ENCODE measurements around the gene TCAF1.
"Not testable (repeated sequence)": the region's sequence is repeated elsewhere in the genome, so short reads cannot be mapped to it uniquely, and the experiment has no call there.

TCAF1 gene

DNA sequence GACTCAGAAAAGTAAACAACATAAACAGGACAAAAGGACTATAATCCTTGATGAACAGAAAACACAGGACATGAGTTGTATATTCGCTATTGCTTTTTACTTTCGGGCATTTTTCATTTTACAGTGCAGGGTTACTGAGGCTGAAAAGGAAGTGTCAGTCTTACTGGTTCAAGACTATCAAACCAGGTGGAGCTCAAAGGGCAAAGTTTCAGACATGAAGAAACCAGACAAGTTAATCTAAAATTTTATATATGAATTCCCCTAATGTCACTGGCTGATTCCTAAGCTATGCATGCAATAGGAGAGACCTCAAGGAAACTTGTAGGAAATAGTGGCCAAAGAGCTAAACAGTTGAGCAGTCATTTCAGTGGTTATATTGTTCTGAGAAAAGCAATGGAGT is 11.4 kb downstream of the TCAF1 start:
- Mint-ChIP-seq H3K9me3 (peaks cover 9% of the 10 kb centered on the region), H3K27me3 (peaks cover 8% of the 10 kb centered on the region), H3K4me3 (no peak overlapping the region), H3K4me1 (peaks cover 10% of the 10 kb centered on the region), H3K27ac (no peak overlapping the region), H3K36me3 (peaks cover 26% of the 10 kb centered on the region)
- DNase-seq (ENCODE audit: low spot score in 2 of 2) (no peak), ATAC-seq (ENCODE audit: low read depth) (no peak)

DNA sequence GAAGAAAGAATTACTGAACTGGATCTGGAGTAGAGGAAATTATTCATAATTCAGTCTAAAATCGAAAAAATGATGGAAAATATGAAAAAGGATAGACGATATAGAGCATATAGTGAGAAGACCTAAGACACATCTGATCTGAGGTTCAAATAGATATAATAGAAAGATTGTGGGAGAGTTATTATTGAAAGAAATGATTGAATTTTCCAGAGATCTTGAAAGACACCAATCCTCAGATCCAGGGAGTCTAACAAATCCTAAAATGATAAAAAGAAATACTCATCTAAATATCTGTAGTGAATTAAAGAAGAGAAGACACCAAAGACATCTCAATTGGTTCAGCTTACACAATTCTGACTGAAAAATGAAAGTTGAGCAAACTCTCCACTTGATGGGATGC is 12.9 kb downstream of the TCAF1 start:
- Mint-ChIP-seq H3K27me3 (peaks cover 11% of the 10 kb centered on the region), H3K9me3 (peaks cover 9% of the 10 kb centered on the region), H3K27ac (no peak overlapping the region), H3K4me3 (no peak overlapping the region), H3K36me3 (peaks cover 26% of the 10 kb centered on the region), H3K4me1 (peaks cover 13% of the 10 kb centered on the region)
- DNase-seq (ENCODE audit: low spot score in 2 of 2) = no peak
- ATAC-seq (ENCODE audit: low read depth) = no peak

- peaks cover 24% of the 10 kb centered on the region for H3K36me3 Mint-ChIP-seq
- H3K9me3 Mint-ChIP-seq = peaks cover 9% of the 10 kb centered on the region
- peaks cover 20% of the 10 kb centered on the region for H3K27me3 Mint-ChIP-seq
- H3K27ac Mint-ChIP-seq = no peak overlapping the region
- peaks cover 22% of the 10 kb centered on the region for H3K4me1 Mint-ChIP-seq
- no peak for DNase-seq (ENCODE audit: low spot score in 2 of 2)
- no peak overlapping the region for H3K4me3 Mint-ChIP-seq
- ATAC-seq (ENCODE audit: low read depth) = no peak
Measured at GRCh38 chr7:143886826-143887477, 15.0 kb downstream of the TCAF1 start.

- H3K27me3 Mint-ChIP-seq = peaks cover 18% of the 10 kb centered on the region
- H3K4me3 Mint-ChIP-seq = no peak overlapping the region
- H3K4me1 Mint-ChIP-seq = peaks cover 19% of the 10 kb centered on the region
- ATAC-seq (ENCODE audit: low read depth) (no peak), DNase-seq (ENCODE audit: low spot score in 2 of 2) (no peak)
- H3K27ac Mint-ChIP-seq = no peak overlapping the region
- H3K36me3 Mint-ChIP-seq = peaks cover 21% of the 10 kb centered on the region
- peaks cover 7% of the 10 kb centered on the region for H3K9me3 Mint-ChIP-seq
Measured at GRCh38 chr7:143885951-143886350, 16.0 kb downstream of the TCAF1 start.

DNA sequence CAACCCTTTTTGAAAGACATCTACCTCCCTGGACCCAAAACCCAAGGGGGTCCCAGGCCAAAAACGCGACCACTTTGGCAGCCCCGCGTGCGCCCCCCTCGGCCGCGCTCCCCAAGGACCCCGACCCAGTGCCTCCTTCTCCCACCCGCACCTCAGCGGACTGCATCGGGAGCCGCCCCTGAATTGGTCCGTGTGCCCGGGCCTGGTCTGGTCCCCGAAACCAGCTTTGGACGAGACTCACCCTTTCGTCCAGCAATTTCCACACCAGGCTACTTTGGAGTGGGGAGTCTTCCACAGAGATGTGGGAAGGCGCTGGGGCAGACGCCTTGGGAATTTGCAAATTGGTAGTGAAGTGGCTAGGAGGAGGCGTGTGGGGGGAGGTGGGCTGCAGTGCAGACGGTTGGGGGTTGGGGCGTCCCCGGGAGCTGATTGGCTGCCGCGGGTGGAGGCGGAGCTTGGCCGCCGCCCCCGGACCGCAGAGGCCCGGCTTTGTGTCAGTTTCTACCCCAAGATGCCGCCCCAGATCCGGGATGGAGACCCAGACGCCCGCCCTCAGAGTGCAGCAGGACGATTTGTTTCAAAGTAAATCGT is 16.9 kb downstream of the TCAF1 start:
- H3K27ac Mint-ChIP-seq = no peak overlapping the region
- H3K9me3 Mint-ChIP-seq = peaks cover 7% of the 10 kb centered on the region
- DNase-seq (ENCODE audit: low spot score in 2 of 2) (no peak), ATAC-seq (ENCODE audit: low read depth) (no peak)
- peaks cover 18% of the 10 kb centered on the region for H3K27me3 Mint-ChIP-seq
- H3K4me3 Mint-ChIP-seq = no peak overlapping the region
- H3K4me1 Mint-ChIP-seq = peaks cover 19% of the 10 kb centered on the region
- H3K36me3 Mint-ChIP-seq = peaks cover 17% of the 10 kb centered on the region

DNA sequence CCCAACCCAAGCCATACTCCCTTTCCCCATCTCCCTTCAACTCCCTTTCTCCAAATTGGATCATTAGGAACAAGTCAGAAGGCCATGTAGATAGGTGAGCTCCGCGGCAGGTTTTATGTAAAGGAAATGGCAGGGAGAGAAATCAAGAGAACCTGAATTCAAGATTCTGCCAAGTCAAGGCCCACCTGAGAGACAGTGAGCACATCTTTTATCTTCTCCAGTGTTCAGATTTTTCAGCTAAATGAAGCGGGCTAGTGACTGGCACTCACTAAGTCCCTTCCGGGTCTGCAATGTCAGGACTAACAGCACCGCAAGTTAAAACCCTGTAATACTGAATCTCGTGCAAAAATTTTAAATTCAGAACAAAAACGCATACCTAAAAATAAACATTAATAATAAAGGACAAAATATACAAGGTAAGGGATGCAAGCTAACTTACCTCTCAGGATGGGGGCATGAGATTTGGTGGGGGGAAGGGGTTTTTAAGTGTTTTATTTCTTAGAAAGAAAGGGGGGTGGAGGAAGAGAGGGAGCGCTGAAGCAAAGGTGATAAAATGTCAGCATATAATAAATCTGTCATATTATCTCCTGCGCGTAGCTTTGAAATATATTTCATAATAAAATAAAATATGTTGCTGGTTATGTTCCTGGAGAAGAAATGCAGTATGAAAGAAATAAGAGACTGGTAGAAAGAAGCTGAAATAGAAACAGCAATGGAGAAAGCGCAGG is 17.6 kb downstream of the TCAF1 start:
- Mint-ChIP-seq H3K36me3 (peaks cover 14% of the 10 kb centered on the region), H3K4me3 (no peak overlapping the region), H3K27me3 (peaks cover 18% of the 10 kb centered on the region), H3K27ac (no peak overlapping the region), H3K4me1 (peaks cover 19% of the 10 kb centered on the region), H3K9me3 (peaks cover 7% of the 10 kb centered on the region)
- DNase-seq (ENCODE audit: low spot score in 2 of 2) = no peak
- ATAC-seq (ENCODE audit: low read depth) = no peak

- Mint-ChIP-seq H3K27ac (no peak overlapping the region), H3K4me1 (peaks cover 19% of the 10 kb centered on the region), H3K27me3 (peaks cover 18% of the 10 kb centered on the region), H3K9me3 (no peaks in the 10 kb centered on the region), H3K4me3 (no peak overlapping the region), H3K36me3 (peaks cover 6% of the 10 kb centered on the region)
- ATAC-seq (ENCODE audit: low read depth) (no peak), DNase-seq (ENCODE audit: low spot score in 2 of 2) (no peak)
Measured at GRCh38 chr7:143882604-143883078, 19.3 kb downstream of the TCAF1 start.

DNA sequence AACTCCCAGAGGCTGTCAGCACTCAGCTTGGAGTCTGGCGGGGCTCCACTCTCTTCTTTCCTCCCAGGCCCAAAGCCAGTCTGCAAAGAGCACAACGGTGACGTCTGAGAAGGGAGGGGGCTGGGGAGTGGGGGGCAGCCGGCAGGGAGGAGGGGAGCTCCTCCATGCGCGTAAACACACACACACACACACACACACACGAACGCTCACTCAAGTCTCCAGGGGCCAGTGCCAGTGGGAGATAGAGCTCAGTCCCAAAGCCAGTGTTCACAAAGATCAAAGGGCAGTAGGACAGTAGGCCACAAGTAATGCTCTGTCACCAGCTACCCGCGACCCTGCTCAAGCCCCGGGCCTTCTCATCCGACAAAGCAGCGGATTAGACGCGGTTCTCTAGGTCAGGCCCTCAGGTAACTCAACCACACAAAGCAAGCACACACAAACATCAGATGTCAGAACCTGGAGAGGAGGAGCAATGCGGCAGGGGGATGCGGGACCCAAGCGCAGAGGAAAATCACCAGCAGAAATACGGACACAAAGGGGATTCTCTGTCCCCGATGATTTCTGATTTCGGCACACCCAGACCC is 19.9 kb downstream of the TCAF1 start:
- Mint-ChIP-seq H3K9me3 (no peaks in the 10 kb centered on the region), H3K27ac (no peak overlapping the region), H3K4me1 (peaks cover 19% of the 10 kb centered on the region), H3K4me3 (no peak overlapping the region), H3K36me3 (peaks cover 3% of the 10 kb centered on the region), H3K27me3 (peaks cover 17% of the 10 kb centered on the region)
- DNase-seq (ENCODE audit: low spot score in 2 of 2) = no peak
- ATAC-seq (ENCODE audit: low read depth) = no peak

DNA sequence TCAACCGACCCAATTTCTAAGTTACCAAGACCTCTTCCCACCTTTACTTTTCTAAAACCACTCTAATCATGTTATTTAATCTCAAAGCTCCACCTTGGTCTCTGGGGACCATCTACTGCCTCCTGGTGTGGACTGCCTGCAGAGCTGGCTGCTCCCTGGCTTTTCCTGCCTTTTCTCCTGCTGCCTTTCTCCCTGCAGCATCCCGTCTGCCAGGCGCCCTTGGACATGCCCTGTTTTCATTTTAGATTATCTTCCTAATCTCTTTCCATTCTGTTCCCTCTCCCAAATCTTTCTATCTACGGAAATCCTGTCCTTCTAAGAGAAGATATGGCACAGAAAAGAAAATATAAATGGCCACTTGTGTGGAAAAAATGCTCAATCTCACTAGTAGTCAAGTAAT is 23.1 kb downstream of the TCAF1 start:
- H3K4me3 Mint-ChIP-seq = no peak overlapping the region
- no peak for ATAC-seq (ENCODE audit: low read depth)
- H3K27me3 Mint-ChIP-seq = peaks cover 8% of the 10 kb centered on the region
- peaks cover 10% of the 10 kb centered on the region for H3K4me1 Mint-ChIP-seq
- no peak for DNase-seq (ENCODE audit: low spot score in 2 of 2)
- no peaks in the 10 kb centered on the region for H3K9me3 Mint-ChIP-seq
- H3K36me3 Mint-ChIP-seq = peaks cover 15% of the 10 kb centered on the region
- no peak overlapping the region for H3K27ac Mint-ChIP-seq

GRCh38 chr7:143877098-143877497 is 24.9 kb downstream of the TCAF1 start:
- DNase-seq (ENCODE audit: low spot score in 2 of 2) (no peak), ATAC-seq (ENCODE audit: low read depth) (no peak)
- Mint-ChIP-seq H3K27me3 (peaks cover under 1% of the 10 kb centered on the region), H3K4me1 (peaks cover under 1% of the 10 kb centered on the region), H3K27ac (no peak overlapping the region), H3K4me3 (no peak overlapping the region), H3K36me3 (peaks cover 15% of the 10 kb centered on the region), H3K9me3 (no peaks in the 10 kb centered on the region)

- H3K4me1 Mint-ChIP-seq = no peaks in the 10 kb centered on the region
- H3K27ac Mint-ChIP-seq = no peak overlapping the region
- ATAC-seq (ENCODE audit: low read depth) (no peak), DNase-seq (ENCODE audit: low spot score in 2 of 2) (no peak)
- H3K27me3 Mint-ChIP-seq = no peaks in the 10 kb centered on the region
- no peak overlapping the region for H3K4me3 Mint-ChIP-seq
- no peaks in the 10 kb centered on the region for H3K9me3 Mint-ChIP-seq
- peaks cover 15% of the 10 kb centered on the region for H3K36me3 Mint-ChIP-seq
Measured at GRCh38 chr7:143876218-143876617, 25.8 kb downstream of the TCAF1 start.

DNA sequence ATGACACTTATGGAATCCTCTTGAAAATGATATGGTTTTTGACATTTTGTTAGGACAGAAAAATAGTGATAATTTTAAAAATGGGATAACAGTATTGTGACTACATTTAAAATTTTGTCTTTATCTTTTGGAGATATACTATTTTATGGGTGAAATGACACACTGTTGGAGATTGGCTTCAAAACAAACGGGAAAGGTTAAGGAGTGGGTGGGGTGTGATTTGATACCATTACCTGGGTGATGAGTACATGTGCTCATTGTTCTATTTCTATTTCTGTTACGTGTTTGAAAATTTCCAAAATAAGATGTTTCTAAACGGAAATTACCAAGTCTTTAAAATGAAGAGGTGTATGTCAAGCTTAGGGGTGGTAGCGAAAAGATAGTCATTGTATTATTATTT is 28.7 kb downstream of the TCAF1 start:
- H3K36me3 Mint-ChIP-seq = peaks cover 15% of the 10 kb centered on the region
- not testable (repeated sequence) for H3K9me3 Mint-ChIP-seq; H3K27me3 Mint-ChIP-seq; H3K4me3 Mint-ChIP-seq; H3K27ac Mint-ChIP-seq; ATAC-seq (ENCODE audit: low read depth); DNase-seq (ENCODE audit: low spot score in 2 of 2); H3K4me1 Mint-ChIP-seq

- DNase-seq (ENCODE audit: low spot score in 2 of 2); H3K27ac Mint-ChIP-seq; ATAC-seq (ENCODE audit: low read depth); H3K4me3 Mint-ChIP-seq; H3K4me1 Mint-ChIP-seq; H3K27me3 Mint-ChIP-seq; H3K9me3 Mint-ChIP-seq: not testable (repeated sequence)
- peaks cover 11% of the 10 kb centered on the region for H3K36me3 Mint-ChIP-seq
Measured at GRCh38 chr7:143871534-143871933, 30.4 kb downstream of the TCAF1 start.

GRCh38 chr7:143857994-143858393 is 44.0 kb downstream of the TCAF1 start:
- H3K27me3 Mint-ChIP-seq; H3K9me3 Mint-ChIP-seq; H3K36me3 Mint-ChIP-seq; H3K27ac Mint-ChIP-seq; ATAC-seq (ENCODE audit: low read depth); H3K4me3 Mint-ChIP-seq; H3K4me1 Mint-ChIP-seq; DNase-seq (ENCODE audit: low spot score in 2 of 2): not testable (repeated sequence)
